ENCODE data around the gene RPL10. TPM values are rescaled to one million over a fixed set of nuclear protein-coding genes. Genes with fewer than 3 reads are reported as not detected.
A peak's percentile ranks its signal among the peaks of the same experiment; 100 is the strongest.

RPL10 gene
- total and polyA plus RNA-seq, 2 of the 13 experiments (the other 11 are each of a cell fraction or from before 2014, with no cell fraction given) = 2,381 to 4,713 TPM

DNA sequence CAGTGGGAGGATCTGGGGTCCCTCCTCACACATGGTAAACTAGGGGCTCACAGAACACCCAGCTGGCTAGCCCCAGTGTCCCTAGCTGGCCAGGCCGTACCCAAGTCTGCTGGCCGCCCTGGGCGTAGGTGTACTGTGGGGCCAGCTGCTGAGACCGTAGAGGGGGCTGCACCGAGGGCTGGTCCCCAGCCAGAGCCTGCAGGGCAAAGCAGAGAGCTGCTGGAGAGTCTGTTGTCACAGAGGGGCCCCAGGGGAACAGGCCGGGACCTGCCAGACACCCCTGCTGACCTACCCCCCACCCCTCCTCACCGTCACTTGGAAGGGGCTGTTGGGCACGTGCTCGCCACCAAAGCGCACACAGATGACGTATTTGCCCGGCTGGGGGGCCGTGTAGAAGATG, 43.7 kb upstream of the RPL10 start:
- Histone ChIP-seq H3K9me3 (ENCODE audit: low read length) (no peaks in the 10 kb centered on the region), H3K4me1 (ENCODE audit: insufficient read depth, low read length) (peaks cover 13% of the 10 kb centered on the region), H3K4me3 (replicated peaks in 1 of 3; ENCODE audit: insufficient read depth in 1 of 3, low read depth in 2 of 3, low read length in 3 of 3) (no peak overlapping the region), H3K4me2 (ENCODE audit: low read depth, low read length) (no peak overlapping the region), H3K27me3 (ENCODE audit: control insufficient read depth in 1 of 2, insufficient read depth in 2 of 2, low read length in 2 of 2) (no peaks in the 10 kb centered on the region), H2AFZ (ENCODE audit: low read length) (no peak overlapping the region), H3K27ac (ENCODE audit: extremely low read length, insufficient read depth, low read length) (no peak overlapping the region), H4K20me1 (ENCODE audit: insufficient read depth, low read length) (peaks cover 3% of the 10 kb centered on the region; the same call in 1 of the 2 replicates), H3K36me3 (replicated peaks in 1 of 2; ENCODE audit: control insufficient read depth in 1 of 2, insufficient read depth in 2 of 2, low read length in 2 of 2) (peaks cover 18 to 51% of the 10 kb centered on the region in 2 experiments; a peak in 4 of 5 replicates), H3K79me2 (ENCODE audit: insufficient read depth, low read length) (no peaks in the 10 kb centered on the region), H3K9ac (ENCODE audit: insufficient read depth, low read depth, low read length) (no peak overlapping the region)
- 80% methylated on average over 1 of the region's 13 CpGs for WGBS (ENCODE audit: low lambda C conversion rate)
- DNase-seq (ENCODE audit: low spot score) (no peak), ATAC-seq (no peak), FAIRE-seq (no peak)
- BruUV-seq (replicated peaks) = no TSS peak
- in situ Hi-C loops (cut with HindIII; ENCODE audit: extremely low pct_ligation_motif_present, low pct_unique_long_range_greater_than_20kb) (no loop called here), intact Hi-C loops (cut with micrococcal nuclease; ENCODE audit: unreplicated experiment) (no loop called here)
- ChIA-PET POLR2A (interaction anchor here (1.5 kb wide), 1 partner anchor 11 kb away, joined by 4 read pairs; no protein-coding TSS in a partner anchor), CTCF (ENCODE audit: low intra/inter-chr PET ratio, low total read pairs) (no interaction called here)
- TF ChIP-seq SOX13 (IDR thresholded peaks at IDR 0.05) (no peak), SOX13 (CRISPR knock-in tag; conservative IDR thresholded peaks at IDR 0.05 in 1 of 2, IDR thresholded peaks at IDR 0.05 in 1 of 2) (no peak), ZNF607 (CRISPR knock-in tag; IDR thresholded peaks at IDR 0.05; ENCODE audit: borderline replicate concordance) (no peak)

DNA sequence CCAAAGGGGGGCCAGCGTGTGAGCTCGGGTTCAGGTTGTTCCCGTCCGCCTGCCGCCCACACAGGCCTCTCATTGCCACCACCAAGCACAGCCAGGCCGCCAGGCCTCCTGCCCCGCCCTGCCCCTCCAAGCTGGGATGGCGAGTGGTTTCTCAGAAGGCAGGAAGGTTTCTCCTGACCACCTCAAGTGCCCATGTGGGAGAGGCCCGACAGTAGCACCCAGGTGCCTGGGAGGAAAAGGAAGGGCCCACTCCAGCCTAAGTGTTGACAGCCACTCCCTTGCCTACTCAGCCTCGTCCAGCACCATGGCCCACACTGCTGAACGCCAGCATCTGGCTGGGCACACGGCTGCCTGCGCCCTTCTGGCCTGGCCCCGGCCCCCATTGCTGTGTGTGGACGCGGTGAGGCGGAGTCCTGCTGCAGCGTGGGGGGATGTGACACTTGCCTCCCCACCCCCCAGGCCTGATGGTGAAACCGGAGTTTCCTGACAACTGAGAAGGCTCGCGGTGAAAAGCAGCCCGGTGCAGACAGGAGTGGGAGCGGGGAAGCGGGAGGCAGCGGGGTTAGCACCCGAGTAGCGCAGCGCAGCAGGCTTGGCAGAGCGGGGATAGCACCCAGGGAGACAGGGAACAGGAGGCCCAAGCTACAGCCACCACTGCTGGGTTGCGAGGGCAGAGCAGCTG, 42.9 kb upstream of the RPL10 start:
- intact Hi-C loops (cut with micrococcal nuclease; ENCODE audit: unreplicated experiment) (no loop called here), in situ Hi-C loops (cut with HindIII; ENCODE audit: extremely low pct_ligation_motif_present, low pct_unique_long_range_greater_than_20kb) (no loop called here)
- Histone ChIP-seq H3K4me3 (replicated peaks in 1 of 3; ENCODE audit: insufficient read depth in 1 of 3, low read depth in 2 of 3, low read length in 3 of 3) (no peak overlapping the region), H3K79me2 (ENCODE audit: insufficient read depth, low read length) (no peaks in the 10 kb centered on the region), H2AFZ (ENCODE audit: low read length) (no peak overlapping the region), H3K9ac (ENCODE audit: insufficient read depth, low read depth, low read length) (no peak overlapping the region), H3K27me3 (ENCODE audit: control insufficient read depth in 1 of 2, insufficient read depth in 2 of 2, low read length in 2 of 2) (no peaks in the 10 kb centered on the region), H3K27ac (ENCODE audit: extremely low read length, insufficient read depth, low read length) (no peak overlapping the region), H3K4me2 (ENCODE audit: low read depth, low read length) (no peak overlapping the region), H3K9me3 (ENCODE audit: low read length) (no peaks in the 10 kb centered on the region), H3K36me3 (replicated peaks in 1 of 2; ENCODE audit: control insufficient read depth in 1 of 2, insufficient read depth in 2 of 2, low read length in 2 of 2) (peaks cover 19 to 47% of the 10 kb centered on the region in 2 experiments; a peak in 4 of 5 replicates), H3K4me1 (ENCODE audit: insufficient read depth, low read length) (peaks cover 18% of the 10 kb centered on the region), H4K20me1 (ENCODE audit: insufficient read depth, low read length) (peaks cover 3% of the 10 kb centered on the region; the same call in 1 of the 2 replicates)
- TF ChIP-seq, protein P1, sequence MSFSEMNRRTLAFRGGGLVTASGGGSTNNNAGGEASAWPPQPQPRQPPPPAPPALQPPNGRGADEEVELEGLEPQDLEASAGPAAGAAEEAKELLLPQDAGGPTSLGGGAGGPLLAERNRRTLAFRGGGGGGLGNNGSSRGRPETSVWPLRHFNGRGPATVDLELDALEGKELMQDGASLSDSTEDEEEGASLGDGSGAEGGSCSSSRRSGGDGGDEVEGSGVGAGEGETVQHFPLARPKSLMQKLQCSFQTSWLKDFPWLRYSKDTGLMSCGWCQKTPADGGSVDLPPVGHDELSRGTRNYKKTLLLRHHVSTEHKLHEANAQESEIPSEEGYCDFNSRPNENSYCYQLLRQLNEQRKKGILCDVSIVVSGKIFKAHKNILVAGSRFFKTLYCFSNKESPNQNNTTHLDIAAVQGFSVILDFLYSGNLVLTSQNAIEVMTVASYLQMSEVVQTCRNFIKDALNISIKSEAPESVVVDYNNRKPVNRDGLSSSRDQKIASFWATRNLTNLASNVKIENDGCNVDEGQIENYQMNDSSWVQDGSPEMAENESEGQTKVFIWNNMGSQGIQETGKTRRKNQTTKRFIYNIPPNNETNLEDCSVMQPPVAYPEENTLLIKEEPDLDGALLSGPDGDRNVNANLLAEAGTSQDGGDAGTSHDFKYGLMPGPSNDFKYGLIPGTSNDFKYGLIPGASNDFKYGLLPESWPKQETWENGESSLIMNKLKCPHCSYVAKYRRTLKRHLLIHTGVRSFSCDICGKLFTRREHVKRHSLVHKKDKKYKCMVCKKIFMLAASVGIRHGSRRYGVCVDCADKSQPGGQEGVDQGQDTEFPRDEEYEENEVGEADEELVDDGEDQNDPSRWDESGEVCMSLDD (CRISPR knock-in tag; IDR thresholded peaks at IDR 0.05; ENCODE audit: borderline replicate concordance) = no peak
- TF ChIP-seq RBFOX2 (IDR thresholded peaks at IDR 0.05; ENCODE audit: low read depth, low read length) (peak; percentile 41; the same call in 1 of the 2 replicates), ZNF570 (CRISPR knock-in tag; IDR thresholded peaks at IDR 0.05; ENCODE audit: borderline replicate concordance) (no peak), ZNF431 (CRISPR knock-in tag; IDR thresholded peaks at IDR 0.05; ENCODE audit: borderline replicate concordance, low read depth) (no peak), RBM22 (optimal IDR thresholded peaks at IDR 0.05; ENCODE audit: low read length) (no peak)
- TF ChIP-seq, protein P2, sequence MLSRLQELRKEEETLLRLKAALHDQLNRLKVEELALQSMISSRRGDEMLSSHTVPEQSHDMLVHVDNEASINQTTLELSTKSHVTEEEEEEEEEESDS (CRISPR knock-in tag; IDR thresholded peaks at IDR 0.05; ENCODE audit: borderline replicate concordance) = no peak
- ChIA-PET POLR2A (interaction anchor here (1.0 kb wide), 1 partner anchor 18 kb away, joined by 3 read pairs; no protein-coding TSS in a partner anchor), CTCF (ENCODE audit: low intra/inter-chr PET ratio, low total read pairs) (no interaction called here)
- no peak for ATAC-seq
- no peak for FAIRE-seq
- DNase-seq (ENCODE audit: low spot score) = no peak
- WGBS (ENCODE audit: low lambda C conversion rate) = 95% methylated on average over 7 of the region's 30 CpGs
- BruUV-seq (replicated peaks) = no TSS peak

All from HepG2 (cell line).